ENCODE measurements around the gene LRP2.

LRP2 gene

GRCh38 chr2:169172151-169172735, 190.1 kb downstream of the LRP2 start:
- TF ChIP-seq CTCF (IDR thresholded peaks at IDR 0.05) (no peak), ZFX (IDR thresholded peaks at IDR 0.05; ENCODE audit: borderline replicate concordance) (no peak)
- H3K27ac ChIP-seq, result no peak overlapping the region

GRCh38 chr2:169165791-169166190, 196.5 kb downstream of the LRP2 start:
- no peak overlapping the region for H3K27ac ChIP-seq
- TF ChIP-seq CTCF (IDR thresholded peaks at IDR 0.05), result no peak
- TF ChIP-seq ZFX (IDR thresholded peaks at IDR 0.05; ENCODE audit: borderline replicate concordance), result no peak

GRCh38 chr2:169164311-169164710, 198.0 kb downstream of the LRP2 start:
- H3K27ac ChIP-seq, result no peak overlapping the region
- TF ChIP-seq ZFX (IDR thresholded peaks at IDR 0.05; ENCODE audit: borderline replicate concordance), result no peak
- no peak for TF ChIP-seq CTCF (IDR thresholded peaks at IDR 0.05)

- H3K27ac ChIP-seq, result no peak overlapping the region
- no peak for TF ChIP-seq ZFX (IDR thresholded peaks at IDR 0.05; ENCODE audit: borderline replicate concordance)
- TF ChIP-seq CTCF (IDR thresholded peaks at IDR 0.05), result no peak
These were observed 199.7 kb downstream of the LRP2 start for GRCh38 chr2:169162613-169163012.

- H3K27ac ChIP-seq, result no peak overlapping the region
These were observed 201.3 kb downstream of the LRP2 start for GRCh38 chr2:169160926-169161481.

GRCh38 chr2:169159686-169160085, 202.6 kb downstream of the LRP2 start:
- TF ChIP-seq ZFX (IDR thresholded peaks at IDR 0.05; ENCODE audit: borderline replicate concordance) (no peak), CTCF (IDR thresholded peaks at IDR 0.05) (no peak)
- H3K27ac ChIP-seq, result no peak overlapping the region

More at GRCh38 chr2:169160926-169161481, 201.3 kb downstream of the LRP2 start:
- TF ChIP-seq ZFX (IDR thresholded peaks at IDR 0.05; ENCODE audit: borderline replicate concordance), result no peak
- no peak for TF ChIP-seq CTCF (IDR thresholded peaks at IDR 0.05)

GRCh38 chr2:169158874-169159273, 203.5 kb downstream of the LRP2 start:
- H3K27ac ChIP-seq, result no peak overlapping the region
- no peak for TF ChIP-seq CTCF (IDR thresholded peaks at IDR 0.05)
- no peak for TF ChIP-seq ZFX (IDR thresholded peaks at IDR 0.05; ENCODE audit: borderline replicate concordance)

All from 22Rv1 (cell line).